OCI-M2 (cell line): Measurements from ENCODE around the gene CAPN2.

Experiments
- DNase-seq: peaks from one replicate; lab custom pipeline; 2025; ENCODE audit not compliant: unreplicated experiment; lab: John Stamatoyannopoulos, UW

Gene CAPN2

DNA sequence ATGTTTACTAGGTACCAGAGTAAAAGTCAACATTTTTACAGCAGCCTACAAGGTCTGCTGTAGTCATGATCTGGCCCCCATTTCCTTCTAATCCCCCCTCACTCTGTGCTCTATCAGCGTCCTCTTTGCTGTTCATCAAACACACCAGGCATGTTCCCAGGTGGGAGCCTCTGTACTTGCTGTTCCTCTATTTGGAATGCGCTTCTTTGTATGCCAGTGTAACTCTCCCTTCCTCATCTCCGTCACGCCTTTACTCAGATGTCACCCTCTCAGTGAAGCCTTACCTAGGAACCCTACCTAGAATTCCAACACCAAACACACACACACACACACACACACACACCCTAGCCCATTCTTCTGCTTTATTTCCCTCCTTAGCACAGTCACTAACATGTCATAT lies 112.4 kb downstream of the CAPN2 start:
- no peak for DNase-seq
